ENCODE data around the gene BACE2. TPM values are rescaled to one million over a fixed set of nuclear protein-coding genes. Genes with fewer than 3 reads are reported as not detected.

The BACE2 gene
- total RNA-seq, 1 donor from 2014 or later = 1.8 TPM

- Mint-ChIP-seq H3K36me3 (ENCODE audit: low read depth) (no peaks in the 10 kb centered on the region), H3K27me3 (ENCODE audit: insufficient read depth) (peaks cover 21% of the 10 kb centered on the region), H3K9me3 (no peaks in the 10 kb centered on the region), H3K27ac (no peak overlapping the region), H3K4me1 (ENCODE audit: low read depth) (no peaks in the 10 kb centered on the region), H3K4me3 (no peak overlapping the region)
- no peak for DNase-seq (ENCODE audit: low spot score)
- intact Hi-C loops (cut with micrococcal nuclease) = no loop called here
Observed at GRCh38 chr21:41215856-41216408, 48.0 kb downstream of the BACE2 start.

GRCh38 chr21:41216486-41216885 is 48.5 kb downstream of the BACE2 start:
- intact Hi-C loops (cut with micrococcal nuclease) = no loop called here
- H3K36me3 Mint-ChIP-seq (ENCODE audit: low read depth) = no peaks in the 10 kb centered on the region
- H3K9me3 Mint-ChIP-seq = no peaks in the 10 kb centered on the region

GRCh38 chr21:41217671-41218385 is 49.9 kb downstream of the BACE2 start:
- Mint-ChIP-seq H3K4me1 (ENCODE audit: low read depth) (no peaks in the 10 kb centered on the region), H3K9me3 (no peaks in the 10 kb centered on the region), H3K27ac (no peak overlapping the region), H3K27me3 (ENCODE audit: insufficient read depth) (peaks cover 16% of the 10 kb centered on the region), H3K36me3 (ENCODE audit: low read depth) (no peaks in the 10 kb centered on the region), H3K4me3 (no peak overlapping the region)
- no peak for DNase-seq (ENCODE audit: low spot score)
- intact Hi-C loops (cut with micrococcal nuclease) = no loop called here

More at GRCh38 chr21:41216486-41216885, 48.5 kb downstream of the BACE2 start:
- no peak overlapping the region for H3K27ac Mint-ChIP-seq
- no peak for DNase-seq (ENCODE audit: low spot score)
- peaks cover 21% of the 10 kb centered on the region for H3K27me3 Mint-ChIP-seq (ENCODE audit: insufficient read depth)
- H3K4me1 Mint-ChIP-seq (ENCODE audit: low read depth) = no peaks in the 10 kb centered on the region
- no peak overlapping the region for H3K4me3 Mint-ChIP-seq

- no peaks in the 10 kb centered on the region for H3K9me3 Mint-ChIP-seq
- no peaks in the 10 kb centered on the region for H3K4me1 Mint-ChIP-seq (ENCODE audit: low read depth)
- H3K4me3 Mint-ChIP-seq = no peak overlapping the region
- H3K36me3 Mint-ChIP-seq (ENCODE audit: low read depth) = no peaks in the 10 kb centered on the region
- intact Hi-C loops (cut with micrococcal nuclease) = no loop called here
- no peak for DNase-seq (ENCODE audit: low spot score)
- peaks cover 16% of the 10 kb centered on the region for H3K27me3 Mint-ChIP-seq (ENCODE audit: insufficient read depth)
- no peak overlapping the region for H3K27ac Mint-ChIP-seq
Observed at GRCh38 chr21:41219498-41220207, 51.7 kb downstream of the BACE2 start.

- no peak for DNase-seq (ENCODE audit: low spot score)
- H3K36me3 Mint-ChIP-seq (ENCODE audit: low read depth) = no peaks in the 10 kb centered on the region
- intact Hi-C loops (cut with micrococcal nuclease) = no loop called here
- no peaks in the 10 kb centered on the region for H3K9me3 Mint-ChIP-seq
- peaks cover 16% of the 10 kb centered on the region for H3K27me3 Mint-ChIP-seq (ENCODE audit: insufficient read depth)
- no peaks in the 10 kb centered on the region for H3K4me1 Mint-ChIP-seq (ENCODE audit: low read depth)
- H3K4me3 Mint-ChIP-seq = no peak overlapping the region
- no peak overlapping the region for H3K27ac Mint-ChIP-seq
Observed at GRCh38 chr21:41220208-41220733, 52.3 kb downstream of the BACE2 start.

GRCh38 chr21:41222247-41223068 is 54.5 kb downstream of the BACE2 start:
- Mint-ChIP-seq H3K9me3 (no peaks in the 10 kb centered on the region), H3K27me3 (ENCODE audit: insufficient read depth) (peaks cover 9% of the 10 kb centered on the region), H3K36me3 (ENCODE audit: low read depth) (no peaks in the 10 kb centered on the region), H3K4me3 (no peak overlapping the region), H3K27ac (no peak overlapping the region), H3K4me1 (ENCODE audit: low read depth) (no peaks in the 10 kb centered on the region)
- no peak for DNase-seq (ENCODE audit: low spot score)
- intact Hi-C loops (cut with micrococcal nuclease) = no loop called here

- Mint-ChIP-seq H3K27ac (no peak overlapping the region), H3K36me3 (ENCODE audit: low read depth) (no peaks in the 10 kb centered on the region), H3K4me3 (no peak overlapping the region), H3K27me3 (ENCODE audit: insufficient read depth) (peaks cover 2% of the 10 kb centered on the region), H3K9me3 (no peaks in the 10 kb centered on the region), H3K4me1 (ENCODE audit: low read depth) (no peaks in the 10 kb centered on the region)
- no peak for DNase-seq (ENCODE audit: low spot score)
- intact Hi-C loops (cut with micrococcal nuclease) = no loop called here
Observed at GRCh38 chr21:41226853-41227252, 58.9 kb downstream of the BACE2 start.

GRCh38 chr21:41227357-41228005 is 59.5 kb downstream of the BACE2 start:
- DNase-seq (ENCODE audit: low spot score) = no peak
- Mint-ChIP-seq H3K9me3 (no peaks in the 10 kb centered on the region), H3K36me3 (ENCODE audit: low read depth) (no peaks in the 10 kb centered on the region), H3K27me3 (ENCODE audit: insufficient read depth) (peaks cover 2% of the 10 kb centered on the region), H3K4me1 (ENCODE audit: low read depth) (no peaks in the 10 kb centered on the region), H3K4me3 (no peak overlapping the region), H3K27ac (no peak overlapping the region)
- intact Hi-C loops (cut with micrococcal nuclease) = no loop called here

GRCh38 chr21:41228006-41228370 is 60.0 kb downstream of the BACE2 start:
- Mint-ChIP-seq H3K36me3 (ENCODE audit: low read depth) (no peaks in the 10 kb centered on the region), H3K9me3 (no peaks in the 10 kb centered on the region), H3K4me1 (ENCODE audit: low read depth) (no peaks in the 10 kb centered on the region), H3K27me3 (ENCODE audit: insufficient read depth) (peaks cover 2% of the 10 kb centered on the region), H3K4me3 (no peak overlapping the region), H3K27ac (no peak overlapping the region)
- no peak for DNase-seq (ENCODE audit: low spot score)
- intact Hi-C loops (cut with micrococcal nuclease) = no loop called here

GRCh38 chr21:41228492-41228891 is 60.5 kb downstream of the BACE2 start:
- Mint-ChIP-seq H3K36me3 (ENCODE audit: low read depth) (no peaks in the 10 kb centered on the region), H3K4me1 (ENCODE audit: low read depth) (no peaks in the 10 kb centered on the region), H3K4me3 (no peak overlapping the region)

GRCh38 chr21:41228958-41229357 is 61.0 kb downstream of the BACE2 start:
- Mint-ChIP-seq H3K9me3 (no peaks in the 10 kb centered on the region), H3K27ac (no peak overlapping the region), H3K36me3 (ENCODE audit: low read depth) (no peaks in the 10 kb centered on the region), H3K4me3 (no peak overlapping the region), H3K27me3 (ENCODE audit: insufficient read depth) (peaks cover 2% of the 10 kb centered on the region), H3K4me1 (ENCODE audit: low read depth) (no peaks in the 10 kb centered on the region)
- intact Hi-C loops (cut with micrococcal nuclease) = no loop called here
- DNase-seq (ENCODE audit: low spot score) = no peak

More at GRCh38 chr21:41228492-41228891, 60.5 kb downstream of the BACE2 start:
- intact Hi-C loops (cut with micrococcal nuclease) = no loop called here
- Mint-ChIP-seq H3K9me3 (no peaks in the 10 kb centered on the region), H3K27me3 (ENCODE audit: insufficient read depth) (peaks cover 2% of the 10 kb centered on the region), H3K27ac (no peak overlapping the region)
- no peak for DNase-seq (ENCODE audit: low spot score)

- Mint-ChIP-seq H3K27ac (no peak overlapping the region), H3K9me3 (no peaks in the 10 kb centered on the region), H3K36me3 (ENCODE audit: low read depth) (no peaks in the 10 kb centered on the region), H3K27me3 (ENCODE audit: insufficient read depth) (peaks cover 2% of the 10 kb centered on the region), H3K4me3 (no peak overlapping the region), H3K4me1 (ENCODE audit: low read depth) (no peaks in the 10 kb centered on the region)
- intact Hi-C loops (cut with micrococcal nuclease) = no loop called here
- DNase-seq (ENCODE audit: low spot score) = no peak
Observed at GRCh38 chr21:41229509-41230248, 61.7 kb downstream of the BACE2 start.
